Measurements from ENCODE around the gene RNF114. TPM values are rescaled to one million over a fixed set of nuclear protein-coding genes. Genes with fewer than 3 reads are reported as not detected.
A peak's percentile ranks its signal among the peaks of the same experiment; 100 is the strongest.

Gene RNF114
- total RNA-seq, 5 donors from 2014 or later (not counting 1 experiment from before 2014, with no cell fraction given), result 83.5 to 109 (median 95.7) TPM

- H3K27ac Mint-ChIP-seq, result no peak overlapping the region
- Histone ChIP-seq H3K9me3 (no peaks in the 10 kb centered on the region), H3K27ac (ENCODE audit: low read length) (no peak overlapping the region), H3K36me3 (ENCODE audit: control insufficient read depth in 2 of 2, extremely low read depth in 1 of 2, insufficient read depth in 1 of 2, low read length in 1 of 2) (no peaks in the 10 kb centered on the region), H3K4me3 (ENCODE audit: control insufficient read depth in 1 of 2, extremely low read depth in 1 of 2, low read length in 1 of 2) (no peak overlapping the region), H3K4me1 (ENCODE audit: control insufficient read depth in 1 of 2, extremely low read depth in 1 of 2, insufficient read depth in 2 of 2, low read length in 2 of 2) (peaks cover 6 to 25% of the 10 kb centered on the region in 2 experiments), H3K27me3 (replicated peaks in 1 of 2; ENCODE audit: control insufficient read depth in 2 of 2, extremely low read depth in 1 of 2, insufficient read depth in 2 of 2, low read length in 1 of 2) (no peaks in the 10 kb centered on the region)
- H3K9me3 Mint-ChIP-seq, result no peaks in the 10 kb centered on the region
- H3K27me3 Mint-ChIP-seq, result peaks cover 0 to 4% of the 10 kb centered on the region in 2 donors
- CTCF ChIA-PET, result no interaction called here
- DNase-seq, result no peak
- no CpG with 5 or more reads among the region's 3 CpGs for WGBS (ENCODE audit: insufficient coverage)
- ATAC-seq (replicated peaks in 1 of 4), result no peak
- H3K4me1 Mint-ChIP-seq, result peaks cover 24 to 30% (median 25%) of the 10 kb centered on the region in 3 donors
- no peaks in the 10 kb centered on the region for H3K36me3 Mint-ChIP-seq
- POLR2A ChIA-PET, result interaction anchor here in 1 of 2 donors (0.7 kb wide), 1 partner anchor 13 kb away, joined by 3 read pairs; no protein-coding TSS in a partner anchor
- H3K4me3 Mint-ChIP-seq, result no peak overlapping the region
Observed at GRCh38 chr20:49918446-49918845, 17.8 kb upstream of the RNF114 start.

DNA sequence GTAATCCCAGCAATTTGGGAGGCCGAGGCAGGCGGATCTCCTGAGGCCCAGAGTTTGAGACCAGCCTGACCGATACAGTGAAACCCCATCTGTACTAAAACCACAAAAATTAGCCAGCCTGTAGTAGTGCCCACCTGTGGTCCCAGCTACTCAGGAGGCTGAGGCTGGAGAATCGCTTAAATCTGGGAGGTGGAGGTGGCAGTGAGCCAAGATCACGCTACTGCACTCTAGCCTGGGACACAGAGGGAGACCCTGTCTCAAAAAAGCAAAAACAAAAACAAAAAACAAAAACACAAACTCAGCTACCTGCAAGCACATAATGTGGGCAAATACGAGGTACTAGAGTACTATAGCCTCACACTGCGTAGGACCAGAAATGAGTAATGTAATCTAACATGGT is 17.2 kb upstream of the RNF114 start:
- DNase-seq (no peak), ATAC-seq (replicated peaks in 1 of 4) (no peak)
- Histone ChIP-seq H3K4me1 (ENCODE audit: control insufficient read depth in 1 of 2, extremely low read depth in 1 of 2, insufficient read depth in 2 of 2, low read length in 2 of 2) (peaks cover 5 to 20% of the 10 kb centered on the region in 2 experiments), H3K4me3 (ENCODE audit: control insufficient read depth in 1 of 2, extremely low read depth in 1 of 2, low read length in 1 of 2) (no peak overlapping the region), H3K9me3 (no peaks in the 10 kb centered on the region), H3K36me3 (ENCODE audit: control insufficient read depth in 2 of 2, extremely low read depth in 1 of 2, insufficient read depth in 1 of 2, low read length in 1 of 2) (no peaks in the 10 kb centered on the region), H3K27ac (ENCODE audit: low read length) (no peak overlapping the region), H3K27me3 (replicated peaks in 1 of 2; ENCODE audit: control insufficient read depth in 2 of 2, extremely low read depth in 1 of 2, insufficient read depth in 2 of 2, low read length in 1 of 2) (no peaks in the 10 kb centered on the region)
- Mint-ChIP-seq H3K4me1 (peaks cover 18 to 24% (median 23%) of the 10 kb centered on the region in 3 donors), H3K36me3 (no peaks in the 10 kb centered on the region), H3K27me3 (peaks cover 0 to 6% of the 10 kb centered on the region in 2 donors), H3K9me3 (no peaks in the 10 kb centered on the region), H3K27ac (no peak overlapping the region), H3K4me3 (no peak overlapping the region)
- ChIA-PET POLR2A (interaction anchor here in 1 of 2 donors (0.6 kb wide), 1 partner anchor 12 kb away, joined by 22 read pairs; no protein-coding TSS in a partner anchor), CTCF (no interaction called here)
- WGBS (ENCODE audit: insufficient coverage), result no CpG with 5 or more reads among the region's 7 CpGs

DNA sequence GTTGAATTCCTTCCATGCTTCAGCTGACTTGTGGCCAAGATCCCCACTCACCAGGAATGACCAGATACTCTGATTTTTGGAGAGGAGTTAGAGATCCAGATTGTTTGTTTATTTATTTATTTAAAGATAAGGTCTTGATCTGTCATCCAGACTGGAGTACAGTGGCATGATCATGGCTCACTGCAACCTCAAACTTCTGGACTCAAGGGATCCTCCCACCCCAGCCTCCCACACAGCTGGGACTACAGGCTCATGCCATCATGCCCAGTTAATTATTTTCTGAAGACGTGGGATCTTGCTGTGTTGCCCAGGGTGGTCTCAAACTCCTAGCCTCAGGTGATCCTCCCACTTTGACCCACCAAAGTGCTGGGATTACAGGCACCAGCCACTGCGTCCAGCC is 16.7 kb upstream of the RNF114 start:
- DNase-seq (no peak), ATAC-seq (replicated peaks in 1 of 4) (no peak)
- no peak overlapping the region for H3K4me3 ChIP-seq (ENCODE audit: control insufficient read depth in 1 of 2, extremely low read depth in 1 of 2, low read length in 1 of 2)
- Mint-ChIP-seq H3K27me3 (peaks cover 0 to 6% of the 10 kb centered on the region in 2 donors), H3K36me3 (no peaks in the 10 kb centered on the region), H3K27ac (no peak overlapping the region), H3K4me1 (peaks cover 14 to 20% (median 19%) of the 10 kb centered on the region in 3 donors), H3K4me3 (no peak overlapping the region), H3K9me3 (no peaks in the 10 kb centered on the region)
- H3K36me3 ChIP-seq (ENCODE audit: control insufficient read depth in 2 of 2, extremely low read depth in 1 of 2, insufficient read depth in 1 of 2, low read length in 1 of 2), result no peaks in the 10 kb centered on the region
- WGBS (ENCODE audit: insufficient coverage), result no CpG with 5 or more reads among the region's 2 CpGs
- POLR2A ChIA-PET, result interaction anchor here in 1 of 2 donors (0.6 kb wide), 1 partner anchor 11 kb away, joined by 22 read pairs; no protein-coding TSS in a partner anchor
- H3K27me3 ChIP-seq (replicated peaks in 1 of 2; ENCODE audit: control insufficient read depth in 2 of 2, extremely low read depth in 1 of 2, insufficient read depth in 2 of 2, low read length in 1 of 2), result no peaks in the 10 kb centered on the region
- no peak overlapping the region for H3K27ac ChIP-seq (ENCODE audit: low read length)
- CTCF ChIA-PET, result no interaction called here
- no peaks in the 10 kb centered on the region for H3K9me3 ChIP-seq
- H3K4me1 ChIP-seq (ENCODE audit: control insufficient read depth in 1 of 2, extremely low read depth in 1 of 2, insufficient read depth in 2 of 2, low read length in 2 of 2), result peaks cover under 1 to 15% of the 10 kb centered on the region in 2 experiments

- Histone ChIP-seq H3K4me1 (ENCODE audit: control insufficient read depth in 1 of 2, extremely low read depth in 1 of 2, insufficient read depth in 2 of 2, low read length in 2 of 2) (peaks cover 2 to 5% of the 10 kb centered on the region in 2 experiments), H3K27ac (ENCODE audit: low read length) (no peak overlapping the region), H3K27me3 (replicated peaks in 1 of 2; ENCODE audit: control insufficient read depth in 2 of 2, extremely low read depth in 1 of 2, insufficient read depth in 2 of 2, low read length in 1 of 2) (peaks cover 0 to 5% of the 10 kb centered on the region in 2 experiments), H3K9me3 (no peaks in the 10 kb centered on the region), H3K36me3 (ENCODE audit: control insufficient read depth in 2 of 2, extremely low read depth in 1 of 2, insufficient read depth in 1 of 2, low read length in 1 of 2) (no peaks in the 10 kb centered on the region), H3K4me3 (ENCODE audit: control insufficient read depth in 1 of 2, extremely low read depth in 1 of 2, low read length in 1 of 2) (no peak overlapping the region)
- CTCF ChIA-PET, result interaction anchor here in 1 of 2 donors (0.6 kb wide), 2 partner anchors 8 to 51 kb away, joined by 3 read pairs; no protein-coding TSS in a partner anchor
- no peak for ATAC-seq (replicated peaks in 1 of 4)
- no peak overlapping the region for H3K4me3 Mint-ChIP-seq
- H3K9me3 Mint-ChIP-seq, result no peaks in the 10 kb centered on the region
- peaks cover 7 to 10% (median 9%) of the 10 kb centered on the region in 3 donors for H3K4me1 Mint-ChIP-seq
- H3K27me3 Mint-ChIP-seq, result peaks cover 0 to 6% of the 10 kb centered on the region in 2 donors
- POLR2A ChIA-PET, result no interaction called here
- 71% methylated on average over 1 of the region's 4 CpGs for WGBS (ENCODE audit: insufficient coverage)
- DNase-seq, result no peak
- H3K36me3 Mint-ChIP-seq, result no peaks in the 10 kb centered on the region
- H3K27ac Mint-ChIP-seq, result no peak overlapping the region
Observed at GRCh38 chr20:49924247-49924646, 11.9 kb upstream of the RNF114 start.

DNA sequence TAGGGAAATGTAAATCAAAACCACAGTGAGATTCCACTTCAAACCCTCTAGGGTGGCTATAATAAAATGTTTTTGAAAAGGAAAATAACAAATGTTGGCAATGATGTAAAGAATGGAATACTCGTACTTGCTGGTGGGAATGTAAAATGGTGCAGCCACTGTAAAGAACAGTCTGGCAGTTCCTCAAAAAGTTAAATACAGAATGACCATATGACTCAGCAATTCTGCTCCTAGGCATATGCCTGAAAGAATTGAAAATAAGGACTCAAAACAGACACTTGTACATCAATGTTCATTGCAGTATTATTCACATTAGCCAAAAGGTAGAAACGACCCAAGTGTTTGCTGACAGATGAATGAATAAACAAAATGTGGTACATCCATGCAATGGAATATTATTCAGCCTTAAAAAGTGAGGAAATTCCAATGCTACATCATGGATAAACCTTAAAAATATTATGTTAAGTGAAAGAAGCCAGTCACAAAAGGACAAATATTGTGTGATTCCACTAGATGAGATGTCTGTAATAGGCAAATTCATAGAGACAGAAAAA is 10.2 kb upstream of the RNF114 start:
- no peak for ATAC-seq (replicated peaks in 1 of 4)
- Mint-ChIP-seq H3K27me3 (peaks cover 0 to 6% of the 10 kb centered on the region in 2 donors), H3K9me3 (no peaks in the 10 kb centered on the region), H3K4me3 (no peak overlapping the region), H3K27ac (no peak overlapping the region), H3K4me1 (peaks cover 7 to 10% (median 9%) of the 10 kb centered on the region in 3 donors), H3K36me3 (no peaks in the 10 kb centered on the region)
- no peak overlapping the region for H3K27ac ChIP-seq (ENCODE audit: low read length)
- WGBS (ENCODE audit: insufficient coverage), result no CpG with 5 or more reads among the region's 2 CpGs
- CTCF ChIA-PET, result interaction anchor here in 1 of 2 donors (0.6 to 1.5 kb wide), 2 partner anchors 10 to 214 kb away, joined by 5 to 6 read pairs; partner anchors contain the start of gene SPATA2
- POLR2A ChIA-PET, result no interaction called here
- no peak overlapping the region for H3K4me3 ChIP-seq (ENCODE audit: control insufficient read depth in 1 of 2, extremely low read depth in 1 of 2, low read length in 1 of 2)
- peaks cover 0 to 5% of the 10 kb centered on the region in 2 experiments for H3K27me3 ChIP-seq (replicated peaks in 1 of 2; ENCODE audit: control insufficient read depth in 2 of 2, extremely low read depth in 1 of 2, insufficient read depth in 2 of 2, low read length in 1 of 2)
- H3K36me3 ChIP-seq (ENCODE audit: control insufficient read depth in 2 of 2, extremely low read depth in 1 of 2, insufficient read depth in 1 of 2, low read length in 1 of 2), result no peaks in the 10 kb centered on the region
- peaks cover 2 to 5% of the 10 kb centered on the region in 2 experiments for H3K4me1 ChIP-seq (ENCODE audit: control insufficient read depth in 1 of 2, extremely low read depth in 1 of 2, insufficient read depth in 2 of 2, low read length in 2 of 2)
- H3K9me3 ChIP-seq, result no peaks in the 10 kb centered on the region
- DNase-seq, result no peak

DNA sequence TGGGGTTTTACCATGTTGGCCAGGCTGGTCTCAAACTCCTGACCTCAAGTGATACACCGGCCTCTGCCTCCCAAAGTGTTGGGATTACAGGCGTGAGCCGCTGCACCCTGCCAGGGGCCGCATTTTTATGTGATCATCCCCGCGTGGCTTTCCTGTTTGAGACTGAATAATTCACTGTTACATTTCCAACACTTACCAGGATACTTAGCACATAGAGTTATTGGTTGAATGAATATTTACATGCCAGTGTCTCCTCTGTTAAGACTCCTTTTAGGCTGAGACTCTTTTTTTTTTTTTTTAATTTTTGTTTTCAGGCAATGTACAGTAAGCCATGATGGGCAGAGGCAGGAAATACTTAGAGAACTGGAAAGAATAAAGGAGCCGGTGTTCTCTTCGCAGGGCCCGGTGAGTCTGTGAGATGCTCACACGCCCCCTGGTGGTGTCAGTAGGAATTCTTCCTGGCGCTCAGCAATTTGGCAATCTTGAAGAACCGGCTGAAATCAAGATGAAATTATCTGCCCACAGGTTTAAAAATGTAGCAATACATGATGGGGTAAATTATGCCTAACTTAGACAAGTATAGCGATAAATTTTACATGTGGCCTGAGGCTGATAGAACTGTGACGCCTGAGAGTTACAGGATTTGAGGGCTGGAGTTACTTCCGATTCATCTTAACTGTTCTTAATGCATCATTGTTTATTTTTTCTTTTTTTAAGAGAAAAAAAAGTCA is 7.6 kb upstream of the RNF114 start:
- Histone ChIP-seq H3K4me3 (ENCODE audit: control insufficient read depth in 1 of 2, extremely low read depth in 1 of 2, low read length in 1 of 2) (no peak overlapping the region), H3K27me3 (replicated peaks in 1 of 2; ENCODE audit: control insufficient read depth in 2 of 2, extremely low read depth in 1 of 2, insufficient read depth in 2 of 2, low read length in 1 of 2) (peaks cover 0 to 5% of the 10 kb centered on the region in 2 experiments), H3K4me1 (ENCODE audit: control insufficient read depth in 1 of 2, extremely low read depth in 1 of 2, insufficient read depth in 2 of 2, low read length in 2 of 2) (peaks cover 2 to 5% of the 10 kb centered on the region in 2 experiments), H3K36me3 (ENCODE audit: control insufficient read depth in 2 of 2, extremely low read depth in 1 of 2, insufficient read depth in 1 of 2, low read length in 1 of 2) (no peaks in the 10 kb centered on the region), H3K27ac (ENCODE audit: low read length) (no peak overlapping the region), H3K9me3 (no peaks in the 10 kb centered on the region)
- Mint-ChIP-seq H3K9me3 (no peaks in the 10 kb centered on the region), H3K36me3 (no peaks in the 10 kb centered on the region), H3K27me3 (peaks cover 0 to 1% of the 10 kb centered on the region in 2 donors), H3K27ac (peak overlapping the region; percentile 55 to 76), H3K4me1 (peaks cover 7 to 10% (median 9%) of the 10 kb centered on the region in 3 donors), H3K4me3 (no peak overlapping the region)
- POLR2A ChIA-PET, result no interaction called here
- 0% methylated on average over 4 of the region's 15 CpGs for WGBS (ENCODE audit: insufficient coverage)
- ATAC-seq (replicated peaks in 1 of 4) (peak; percentile 92 to 98 (median 94)), DNase-seq (peak; percentile 55 to 89 (median 75))
- CTCF ChIA-PET, result interaction anchor here in 1 of 2 donors (1.1 kb wide), 1 partner anchor 387 kb away, joined by 5 read pairs; no protein-coding TSS in a partner anchor
